Measurements from ENCODE around the gene AMBRA1.

AMBRA1 gene

GRCh38 chr11:46413760-46414465, 179.9 kb downstream of the AMBRA1 start:
- TF ChIP-seq CTCF (IDR thresholded peaks at IDR 0.05; ENCODE audit: low read depth, low read length, missing control alignments) = no peak
- no peak overlapping the region for H3K4me3 ChIP-seq (ENCODE audit: low read depth, low read length)
- DNase-seq (ENCODE audit: low read depth) = no peak

- no peak overlapping the region for H3K4me3 ChIP-seq (ENCODE audit: low read depth, low read length)
- no peak for DNase-seq (ENCODE audit: low read depth)
- TF ChIP-seq CTCF (IDR thresholded peaks at IDR 0.05; ENCODE audit: low read depth, low read length, missing control alignments) = no peak
Measured at GRCh38 chr11:46410021-46410420, 183.8 kb downstream of the AMBRA1 start.

GRCh38 chr11:46408407-46408986, 185.3 kb downstream of the AMBRA1 start:
- H3K4me3 ChIP-seq (ENCODE audit: low read depth, low read length) = no peak overlapping the region
- DNase-seq (ENCODE audit: low read depth) = no peak
- no peak for TF ChIP-seq CTCF (IDR thresholded peaks at IDR 0.05; ENCODE audit: low read depth, low read length, missing control alignments)

GRCh38 chr11:46407635-46408034, 186.2 kb downstream of the AMBRA1 start:
- no peak for TF ChIP-seq CTCF (IDR thresholded peaks at IDR 0.05; ENCODE audit: low read depth, low read length, missing control alignments)
- H3K4me3 ChIP-seq (ENCODE audit: low read depth, low read length) = no peak overlapping the region
- DNase-seq (ENCODE audit: low read depth) = no peak

- H3K4me3 ChIP-seq (ENCODE audit: low read depth, low read length) = no peak overlapping the region
- no peak for TF ChIP-seq CTCF (IDR thresholded peaks at IDR 0.05; ENCODE audit: low read depth, low read length, missing control alignments)
- DNase-seq (ENCODE audit: low read depth) = no peak
Measured at GRCh38 chr11:46404476-46405017, 189.3 kb downstream of the AMBRA1 start.

GRCh38 chr11:46402957-46403902, 190.6 kb downstream of the AMBRA1 start:
- TF ChIP-seq CTCF (IDR thresholded peaks at IDR 0.05; ENCODE audit: low read depth, low read length, missing control alignments) = no peak
- H3K4me3 ChIP-seq (ENCODE audit: low read depth, low read length) = no peak overlapping the region
- DNase-seq (ENCODE audit: low read depth) = no peak

Data from GM12864 (cell line).